HG03280 (cell line): ENCODE measurements around the gene NT5E.

ENCODE experiments used
- ATAC-seq: cut with Tn5 transposase; IDR thresholded peaks from one replicate; pipeline ENCODE4 v1.9.1; 2021; ENCODE audit warnings: mild to moderate bottlenecking, moderate library complexity; ENCODE audit not compliant: unreplicated experiment

The NT5E gene

DNA sequence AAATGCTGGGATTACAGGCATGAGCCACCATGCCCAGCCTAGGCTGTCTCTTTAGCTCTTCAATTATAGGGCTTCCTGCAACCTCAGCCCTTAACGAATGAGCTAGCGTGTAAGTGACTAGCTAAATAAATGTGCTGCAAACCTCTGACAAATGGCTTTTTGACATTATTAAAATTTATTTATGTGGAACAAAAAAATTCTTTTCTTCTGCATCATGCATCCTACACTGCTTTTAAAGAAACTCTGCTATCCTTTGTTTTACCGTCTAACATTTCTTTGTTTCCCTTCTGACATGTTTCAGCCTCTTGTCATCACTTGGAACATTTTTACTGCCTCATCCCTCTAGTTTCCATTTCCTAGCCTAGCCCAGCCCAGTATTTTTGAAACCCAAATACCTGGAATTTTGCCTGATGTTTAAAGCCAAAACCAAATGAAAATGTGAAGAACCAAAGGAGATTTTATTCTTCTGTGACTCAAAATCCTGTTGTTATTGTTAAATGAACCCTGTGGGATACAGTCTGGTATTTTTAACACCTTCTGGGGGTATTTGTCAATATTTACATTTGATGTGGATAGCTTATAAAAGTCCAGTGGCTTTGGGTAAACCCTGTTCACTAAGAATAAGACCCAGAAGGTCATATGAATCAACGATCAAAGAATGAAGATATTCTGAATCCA is 9.5 kb downstream of the NT5E start:
- ATAC-seq = no peak

DNA sequence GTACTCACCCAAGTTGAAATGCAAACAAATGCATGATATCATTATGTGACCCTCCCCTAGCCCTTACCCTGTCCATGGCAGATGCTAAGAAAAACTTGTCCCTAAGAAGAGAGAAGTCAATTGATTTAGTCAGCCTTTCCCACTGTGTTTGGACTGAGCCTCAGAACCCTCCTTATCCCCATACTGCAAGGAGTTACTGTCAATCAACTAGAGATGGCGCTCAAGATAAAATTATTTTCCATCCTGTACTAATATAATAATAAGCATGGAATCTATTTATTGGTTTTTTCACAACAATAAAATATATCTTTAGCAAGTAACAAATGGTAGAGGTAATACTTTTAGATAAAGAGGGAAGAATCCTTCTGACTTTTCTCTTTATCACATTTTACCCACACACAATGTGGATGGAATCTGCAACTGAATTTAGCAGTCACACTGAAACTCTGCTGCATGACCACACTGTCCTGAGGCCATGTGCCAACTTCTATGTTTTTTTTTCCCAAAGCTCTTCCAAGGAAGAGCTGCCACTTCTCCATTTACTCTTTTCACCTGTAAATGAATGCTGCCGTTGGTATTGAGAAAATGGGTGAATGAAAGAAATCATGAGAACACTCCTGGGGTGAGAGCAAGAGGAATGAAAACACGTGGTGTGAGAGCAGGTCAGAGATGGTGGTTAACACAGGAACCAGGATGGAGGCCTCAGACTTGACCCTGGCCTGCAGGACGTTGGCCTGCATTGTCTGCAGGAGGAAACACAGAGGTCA is 10.5 kb downstream of the NT5E start:
- ATAC-seq = no peak

DNA sequence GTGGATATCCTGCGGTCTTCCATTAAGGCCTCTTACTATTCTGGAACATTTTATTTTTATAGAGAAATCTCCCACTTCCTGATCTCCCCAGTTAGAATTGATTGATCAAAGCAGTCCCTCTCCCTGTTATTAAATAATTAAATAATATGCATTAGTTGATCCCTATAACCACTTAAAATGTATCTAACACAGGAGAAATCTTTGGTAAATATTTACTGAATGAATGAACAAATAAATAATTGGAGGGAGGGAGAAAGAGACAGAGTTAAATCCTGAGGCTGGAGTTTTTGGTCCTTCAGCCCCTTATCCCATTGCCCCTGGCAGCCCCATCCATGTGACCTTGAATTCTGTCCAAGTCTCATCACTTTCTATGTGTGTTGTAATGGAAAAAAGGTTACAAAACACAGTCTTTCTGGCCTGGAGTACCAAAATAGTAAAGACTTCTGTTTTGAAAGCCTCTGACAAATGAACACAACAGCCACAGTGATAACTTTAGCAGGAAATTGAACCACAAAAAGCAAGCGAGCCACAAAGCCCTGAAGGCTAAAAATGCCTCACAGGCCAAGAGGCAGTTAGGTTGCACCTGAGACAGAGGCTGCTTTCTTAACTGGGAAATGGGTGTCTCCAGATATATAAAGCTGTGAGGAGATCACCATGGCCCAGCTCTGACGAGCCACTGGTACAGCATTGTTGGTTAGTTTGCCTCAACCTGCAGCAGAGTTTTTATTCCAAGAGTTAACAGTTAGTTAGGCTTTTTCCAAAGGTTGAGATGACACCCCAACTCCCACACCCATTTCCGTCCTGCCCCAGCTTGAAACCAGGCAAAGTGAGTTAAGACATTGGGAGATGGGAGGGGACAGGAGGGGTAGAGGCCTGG is 11.3 kb downstream of the NT5E start:
- ATAC-seq = peak; percentile 76

DNA sequence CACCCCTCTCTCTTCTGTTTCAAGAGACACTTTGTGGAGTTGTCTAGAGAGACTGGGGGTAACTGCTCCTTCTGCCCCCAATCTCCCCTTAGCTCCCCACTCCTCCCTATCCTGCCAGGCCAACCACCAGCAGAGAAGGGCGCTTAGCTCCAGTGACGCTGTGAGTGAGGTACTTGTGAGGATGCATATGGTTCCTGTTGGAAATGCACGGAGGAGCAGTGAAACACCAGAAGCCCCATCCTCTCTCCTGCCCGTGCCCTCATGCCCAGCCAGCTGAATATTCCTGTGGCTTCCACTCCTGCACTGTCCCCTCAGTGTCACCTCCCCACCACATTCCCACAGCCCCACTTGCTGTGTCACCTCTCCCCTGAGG is 11.9 kb downstream of the NT5E start:
- peak; percentile 11 for ATAC-seq

DNA sequence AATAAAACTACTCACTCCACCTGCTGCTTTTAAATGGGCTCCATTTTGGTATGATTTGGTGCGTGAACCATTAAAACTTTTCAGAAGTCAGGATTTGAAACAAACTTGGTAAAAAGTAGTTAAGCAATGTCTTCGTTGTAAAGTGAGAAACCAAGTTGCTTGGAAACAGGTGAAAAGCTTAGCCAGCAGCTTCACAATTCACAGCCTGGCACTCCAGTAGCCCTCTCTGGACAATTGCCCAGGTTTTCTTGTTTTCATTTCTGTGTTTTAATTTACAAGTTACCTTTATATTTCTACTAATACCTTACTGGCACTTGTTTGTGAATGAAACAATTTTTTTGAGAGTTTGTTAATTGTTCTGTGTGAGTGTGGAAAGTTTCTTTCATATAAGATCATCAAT is 12.8 kb downstream of the NT5E start:
- no peak for ATAC-seq

DNA sequence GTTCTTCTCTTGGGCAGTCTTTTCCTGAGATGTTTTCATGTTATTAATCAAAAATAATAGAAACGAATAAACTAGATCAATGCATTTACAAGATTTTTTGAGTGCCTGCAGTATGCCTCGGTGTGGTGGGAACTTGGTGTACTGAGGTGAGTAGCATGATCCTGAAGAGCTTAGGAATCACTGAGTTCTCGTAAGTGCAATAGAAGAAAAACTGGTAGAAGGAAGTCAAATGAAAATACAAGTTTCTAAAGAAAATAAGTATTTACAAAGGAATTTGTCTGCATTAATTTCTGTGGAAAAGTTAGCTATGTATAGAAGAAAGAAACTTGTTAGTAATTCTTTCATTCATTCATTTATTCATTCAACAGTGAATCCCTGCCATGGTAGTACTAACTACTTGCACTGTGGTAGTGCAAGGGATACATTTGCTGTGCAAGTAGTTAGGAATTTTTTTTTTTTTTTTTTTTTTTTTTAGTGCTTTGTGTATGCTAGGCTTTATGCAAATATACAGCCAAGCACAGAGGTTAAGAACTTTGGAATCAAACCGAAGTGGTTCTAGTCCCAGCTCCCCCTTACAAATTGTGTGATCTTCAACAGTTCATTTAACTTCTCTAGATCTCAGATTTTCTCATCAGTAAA is 13.9 kb downstream of the NT5E start:
- no peak for ATAC-seq

DNA sequence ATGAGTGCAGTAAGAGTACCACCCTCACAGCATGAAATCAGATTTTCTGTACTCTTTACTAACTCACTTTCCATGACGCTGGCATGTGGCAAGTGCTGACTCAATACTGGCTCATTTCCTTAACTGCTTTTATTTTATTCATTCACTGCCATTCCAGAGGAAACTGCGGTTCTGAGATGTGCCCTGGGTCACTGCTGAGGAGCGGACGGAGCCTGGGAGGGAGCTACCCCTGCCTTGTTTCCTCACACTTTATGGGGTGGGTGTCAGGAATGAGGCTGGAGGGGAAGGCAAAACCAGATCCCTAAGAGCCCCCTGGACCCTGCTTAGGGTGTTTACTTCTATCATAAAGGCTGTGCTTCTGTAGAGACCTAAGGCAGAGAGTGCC is 14.4 kb downstream of the NT5E start:
- no peak for ATAC-seq

DNA sequence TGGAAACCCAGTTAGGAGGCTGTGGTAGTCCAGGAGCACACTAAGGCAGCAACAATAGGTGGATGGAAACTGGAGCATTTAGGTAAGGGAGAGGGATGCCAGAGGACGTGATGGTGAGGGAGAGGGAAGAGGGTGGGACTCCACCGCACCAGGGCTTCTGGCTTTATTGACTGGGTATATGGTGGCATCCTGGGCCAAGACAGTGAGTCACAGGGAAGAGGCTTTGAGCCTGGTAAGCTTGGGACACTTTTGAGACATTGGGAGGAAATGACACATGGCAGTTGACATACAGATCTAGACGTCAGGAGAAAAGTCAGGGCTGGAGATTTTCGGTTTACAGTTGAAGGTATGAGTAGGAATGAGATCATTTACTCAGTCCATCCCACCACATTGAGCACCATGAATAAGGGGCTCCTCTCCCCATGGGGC is 14.9 kb downstream of the NT5E start:
- ATAC-seq = no peak

DNA sequence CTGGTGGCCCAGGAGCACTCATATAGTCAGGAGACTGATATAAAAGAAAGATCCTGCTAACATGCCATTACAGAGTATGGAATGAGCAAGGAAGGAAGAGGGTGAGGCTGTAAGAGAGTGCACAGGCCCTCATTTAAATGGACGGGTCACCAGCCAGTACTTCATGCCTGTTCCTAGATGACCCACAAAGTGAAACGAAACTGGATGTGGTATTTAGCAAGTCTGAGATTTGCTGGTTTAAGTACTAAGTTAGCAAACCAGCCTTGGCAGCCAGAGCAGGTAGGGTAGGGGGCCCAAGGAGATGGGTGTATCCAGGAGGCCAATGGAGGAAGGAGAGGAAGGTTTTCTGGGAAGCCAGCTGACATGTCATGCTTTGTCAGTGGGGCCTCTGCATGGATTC is 15.9 kb downstream of the NT5E start:
- peak; percentile 39 for ATAC-seq

DNA sequence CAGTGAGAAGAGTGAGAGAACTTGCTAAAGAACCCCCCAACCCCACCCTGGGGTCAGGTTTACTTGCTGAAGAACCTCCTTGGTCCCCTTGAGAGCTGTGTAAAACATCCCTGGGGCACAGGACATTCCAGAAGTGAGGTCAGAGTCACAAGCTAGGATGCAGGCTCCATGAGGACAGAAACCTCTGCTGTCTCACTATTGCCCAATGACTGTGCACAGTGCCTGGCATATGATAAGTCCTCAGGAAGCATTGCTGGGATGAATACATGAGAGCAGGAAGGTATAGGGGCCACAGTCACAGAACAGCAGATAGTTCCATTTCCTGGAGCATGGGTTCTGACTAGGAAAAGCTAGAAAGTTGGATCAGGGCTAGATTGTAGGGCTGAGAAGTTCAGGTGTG is 18.4 kb downstream of the NT5E start:
- ATAC-seq = no peak

DNA sequence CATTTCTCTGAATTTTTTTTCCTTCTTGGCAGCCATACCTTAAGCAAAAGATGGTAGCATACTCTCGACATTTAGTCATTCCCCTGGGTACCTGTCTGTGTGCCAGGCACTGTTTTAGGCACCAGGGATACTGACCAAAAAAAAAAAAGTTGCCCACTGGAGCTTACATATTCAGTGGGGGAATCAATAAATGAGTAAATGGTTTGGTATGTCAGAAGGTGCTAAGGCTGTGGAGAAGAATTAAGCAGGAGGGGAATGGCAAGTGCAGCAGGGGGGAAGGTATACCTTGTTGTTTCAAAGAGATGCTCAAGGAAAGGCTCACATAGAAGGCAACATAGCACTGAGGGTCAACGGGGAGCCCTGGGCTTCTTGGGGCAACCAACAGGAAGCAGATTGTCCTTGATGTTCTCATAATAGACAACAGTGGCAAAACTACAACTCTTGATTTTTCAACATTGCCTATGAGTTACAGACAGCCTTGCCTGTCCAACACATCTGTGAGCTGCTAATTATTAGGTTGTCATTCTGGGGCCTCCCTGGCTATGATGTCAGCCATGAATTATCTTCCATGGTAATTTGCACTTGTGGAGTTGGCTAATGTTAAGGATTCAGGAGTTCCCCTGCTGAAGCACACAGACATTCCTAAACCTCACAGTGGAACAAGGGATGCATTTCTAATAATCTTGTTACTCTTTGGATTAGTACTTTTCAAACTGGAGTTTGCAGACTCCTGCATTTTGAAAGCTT is 19.6 kb downstream of the NT5E start:
- no peak for ATAC-seq

DNA sequence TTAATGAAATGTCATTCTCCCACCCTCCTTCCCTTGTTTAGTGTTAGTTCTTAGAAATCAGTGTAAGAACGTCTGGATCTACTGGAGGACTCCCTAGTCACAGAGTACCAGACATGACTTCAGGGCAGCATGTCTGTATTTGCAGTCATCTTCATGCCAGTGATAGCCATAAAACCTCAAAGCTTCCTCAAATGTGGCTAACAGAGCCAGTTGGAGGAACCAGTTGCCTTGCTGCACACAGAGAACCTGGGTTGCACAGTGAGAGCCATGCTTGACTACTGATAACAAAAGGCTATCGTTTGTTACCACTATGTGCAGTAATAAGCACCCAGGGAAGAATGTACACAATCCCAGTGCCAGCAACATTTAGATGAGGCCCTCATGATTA is 20.1 kb downstream of the NT5E start:
- ATAC-seq = no peak

DNA sequence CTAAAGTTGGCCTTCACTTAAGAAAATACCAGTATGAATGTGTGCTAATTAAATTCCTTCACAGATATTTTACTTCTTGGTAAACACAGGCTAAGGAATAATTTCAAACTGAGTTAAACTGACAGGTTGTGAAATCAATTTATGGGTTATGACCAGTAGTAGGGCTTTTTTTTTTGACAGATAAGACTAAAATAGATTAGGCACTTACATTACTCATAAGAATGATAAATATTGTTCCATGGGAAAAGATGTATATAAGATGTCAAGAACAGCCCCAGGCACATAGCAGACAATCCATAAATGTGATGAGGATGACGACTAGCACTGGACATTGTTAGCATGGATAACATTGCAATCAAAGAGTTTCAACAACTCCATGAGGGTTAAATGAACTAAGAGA is 22.9 kb downstream of the NT5E start:
- no peak for ATAC-seq

DNA sequence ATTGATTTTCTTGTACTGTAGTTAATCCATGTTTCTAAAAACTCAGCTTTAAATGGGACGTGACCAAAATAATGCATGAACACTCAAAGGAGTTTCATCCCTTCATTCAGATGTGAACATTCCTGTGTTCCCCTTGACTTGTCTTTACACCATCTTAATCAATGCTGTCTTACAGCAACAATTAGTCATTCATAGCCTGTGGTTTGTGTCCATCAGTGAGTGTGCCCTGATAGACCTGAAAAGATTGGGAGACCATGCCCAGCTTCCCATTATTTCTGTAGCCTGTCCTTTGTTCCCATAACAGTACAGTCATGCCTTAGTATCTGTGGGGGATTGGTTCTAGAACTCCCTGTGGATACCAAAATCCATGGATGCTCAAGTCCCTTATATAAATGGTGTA is 23.9 kb downstream of the NT5E start:
- ATAC-seq = no peak

DNA sequence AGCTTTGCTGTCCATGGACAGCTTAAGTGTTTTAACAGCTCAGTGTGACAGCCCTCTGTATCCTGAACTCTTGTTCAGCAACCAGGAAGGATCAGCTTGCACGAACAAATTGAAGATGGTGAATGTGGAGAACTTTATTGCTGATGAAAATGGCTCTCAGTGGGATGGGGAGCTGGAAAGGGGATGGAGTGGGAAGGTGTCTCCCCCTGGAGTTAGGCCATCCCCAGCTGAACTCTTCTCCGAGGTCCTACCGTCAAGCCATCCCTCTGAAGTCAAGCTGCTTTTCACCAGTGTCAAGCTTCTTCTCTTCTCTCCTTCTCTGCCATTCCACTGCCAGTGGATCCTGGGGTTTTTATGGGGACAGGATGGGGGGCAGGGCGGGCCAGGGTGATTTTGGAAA is 26.6 kb downstream of the NT5E start:
- no peak for ATAC-seq

DNA sequence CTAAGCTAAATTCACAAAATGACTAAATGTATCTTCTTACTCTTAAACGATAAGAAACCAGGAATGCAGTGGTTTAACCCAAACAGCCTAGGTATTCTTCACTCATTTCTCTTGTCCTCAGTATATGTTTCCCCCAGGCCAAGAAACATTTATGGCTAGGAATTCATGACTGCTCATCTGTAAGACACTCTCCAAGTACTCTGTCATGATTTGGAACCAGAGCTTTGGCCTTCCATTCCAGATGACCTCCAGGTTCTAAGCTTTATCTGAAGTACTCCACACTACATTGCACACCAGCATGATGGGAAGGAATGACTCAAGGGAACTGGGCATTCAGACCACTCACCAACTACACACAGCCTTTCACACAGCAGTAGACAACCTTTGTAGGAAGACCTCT is 29.3 kb downstream of the NT5E start:
- ATAC-seq = no peak

DNA sequence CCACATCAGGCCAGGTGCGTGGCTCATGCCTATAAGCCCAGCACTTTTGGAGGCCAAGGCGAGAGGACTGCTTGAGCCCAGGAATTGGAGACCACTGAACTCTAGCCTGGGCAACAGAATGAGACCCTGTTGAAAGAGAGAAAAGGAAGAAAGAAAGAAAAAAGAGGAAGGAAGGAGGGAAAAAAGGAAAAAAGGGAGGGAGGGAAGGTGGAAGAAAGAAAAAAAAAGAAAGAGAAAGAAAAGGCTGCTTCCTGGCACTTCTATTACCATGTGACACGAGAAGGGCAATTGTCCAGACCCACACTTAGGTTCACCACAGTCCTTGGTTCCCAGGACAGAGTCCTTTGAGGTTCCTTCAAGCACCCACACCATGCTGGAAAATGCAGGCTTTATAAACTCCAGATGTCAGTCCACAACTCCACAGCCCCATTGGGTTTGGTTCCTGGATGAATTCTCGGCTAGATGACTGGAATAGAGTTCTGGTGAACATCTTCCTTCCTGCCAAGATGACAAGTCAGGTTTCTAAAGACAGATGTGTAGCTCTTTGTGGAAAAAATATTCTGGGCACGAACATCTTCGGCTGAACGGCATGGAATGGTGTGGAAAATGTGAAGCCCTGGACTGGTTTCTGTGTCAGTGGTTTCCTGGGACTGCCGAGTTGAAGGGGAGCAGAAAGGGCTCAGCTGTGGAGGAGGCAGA is 32.5 kb downstream of the NT5E start:
- ATAC-seq = peak; percentile 11

DNA sequence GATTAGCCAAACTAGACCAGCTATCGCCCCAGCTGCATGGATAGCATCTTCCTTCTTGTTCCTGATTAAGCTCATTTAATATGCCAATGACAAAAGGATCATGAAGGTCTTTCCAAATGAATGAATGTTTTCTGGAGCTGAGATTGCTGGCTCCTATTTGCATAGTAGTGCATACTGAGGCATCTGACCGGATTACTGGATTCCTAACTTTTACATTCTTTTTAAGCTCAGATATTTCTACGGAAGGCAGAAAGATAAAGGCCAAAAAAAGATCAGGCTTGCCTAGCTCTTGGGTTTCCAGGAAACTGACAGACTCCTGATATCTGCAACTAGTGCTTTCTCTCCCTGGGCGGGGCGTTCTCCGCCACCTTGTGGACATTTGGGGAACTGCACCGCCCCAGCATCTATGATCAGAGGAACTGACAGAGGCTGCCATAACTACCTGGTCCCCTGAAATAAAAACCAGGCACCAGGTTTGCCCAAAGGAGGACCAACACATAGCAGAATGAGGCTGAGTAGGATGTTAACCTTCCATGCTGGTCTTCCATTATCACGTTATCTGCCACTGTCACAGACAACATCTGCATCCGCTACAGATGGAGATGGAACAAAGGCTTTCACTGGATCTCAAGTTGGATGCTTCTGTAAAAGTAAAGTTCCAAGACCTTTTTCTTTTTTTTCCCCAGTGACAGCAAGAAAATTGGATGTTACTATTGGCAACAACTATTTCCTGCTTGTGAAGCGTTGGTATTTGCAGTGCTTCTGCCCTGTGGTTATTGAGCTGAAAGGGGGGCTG is 33.2 kb downstream of the NT5E start:
- peak; percentile 95 for ATAC-seq

DNA sequence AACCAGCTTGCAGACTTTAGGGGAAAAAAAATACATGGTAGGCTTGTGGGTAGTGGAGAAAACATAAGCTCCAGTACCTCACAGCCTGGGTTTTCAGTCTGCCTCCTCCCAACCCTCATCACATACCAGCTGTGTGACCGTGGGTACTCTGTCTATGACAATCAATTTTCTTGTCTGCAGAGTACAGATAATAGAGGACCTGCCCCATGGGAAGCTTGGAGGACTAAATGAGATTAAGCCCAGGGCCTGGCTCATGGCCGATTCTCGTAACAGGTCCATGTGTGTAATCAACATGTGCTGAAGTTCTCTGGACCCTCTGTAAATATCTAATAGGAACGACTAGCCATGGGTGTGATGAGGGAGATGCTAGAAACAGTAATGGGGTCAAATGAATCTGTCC is 34.0 kb downstream of the NT5E start:
- ATAC-seq = no peak
